ENCODE measurements around the gene ADCY6.

The ADCY6 gene

GRCh38 chr12:48781750-48782456 is 7.0 kb downstream of the ADCY6 start:
- DNase-seq (ENCODE audit: low read depth in 1 of 2, low spot score in 1 of 2): no peak
- TF ChIP-seq GABPA (IDR thresholded peaks at IDR 0.05; ENCODE audit: low read depth) (no peak), POLR2AphosphoS5 (IDR thresholded peaks at IDR 0.05; ENCODE audit: low read depth) (no peak), SPI1 (IDR thresholded peaks at IDR 0.05; ENCODE audit: borderline replicate concordance, low read depth) (no peak)
- TF ChIP-seq, protein P1, sequence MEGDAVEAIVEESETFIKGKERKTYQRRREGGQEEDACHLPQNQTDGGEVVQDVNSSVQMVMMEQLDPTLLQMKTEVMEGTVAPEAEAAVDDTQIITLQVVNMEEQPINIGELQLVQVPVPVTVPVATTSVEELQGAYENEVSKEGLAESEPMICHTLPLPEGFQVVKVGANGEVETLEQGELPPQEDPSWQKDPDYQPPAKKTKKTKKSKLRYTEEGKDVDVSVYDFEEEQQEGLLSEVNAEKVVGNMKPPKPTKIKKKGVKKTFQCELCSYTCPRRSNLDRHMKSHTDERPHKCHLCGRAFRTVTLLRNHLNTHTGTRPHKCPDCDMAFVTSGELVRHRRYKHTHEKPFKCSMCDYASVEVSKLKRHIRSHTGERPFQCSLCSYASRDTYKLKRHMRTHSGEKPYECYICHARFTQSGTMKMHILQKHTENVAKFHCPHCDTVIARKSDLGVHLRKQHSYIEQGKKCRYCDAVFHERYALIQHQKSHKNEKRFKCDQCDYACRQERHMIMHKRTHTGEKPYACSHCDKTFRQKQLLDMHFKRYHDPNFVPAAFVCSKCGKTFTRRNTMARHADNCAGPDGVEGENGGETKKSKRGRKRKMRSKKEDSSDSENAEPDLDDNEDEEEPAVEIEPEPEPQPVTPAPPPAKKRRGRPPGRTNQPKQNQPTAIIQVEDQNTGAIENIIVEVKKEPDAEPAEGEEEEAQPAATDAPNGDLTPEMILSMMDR (IDR thresholded peaks at IDR 0.05; ENCODE audit: insufficient read depth, low read length): no peak
- TF ChIP-seq, protein P2, sequence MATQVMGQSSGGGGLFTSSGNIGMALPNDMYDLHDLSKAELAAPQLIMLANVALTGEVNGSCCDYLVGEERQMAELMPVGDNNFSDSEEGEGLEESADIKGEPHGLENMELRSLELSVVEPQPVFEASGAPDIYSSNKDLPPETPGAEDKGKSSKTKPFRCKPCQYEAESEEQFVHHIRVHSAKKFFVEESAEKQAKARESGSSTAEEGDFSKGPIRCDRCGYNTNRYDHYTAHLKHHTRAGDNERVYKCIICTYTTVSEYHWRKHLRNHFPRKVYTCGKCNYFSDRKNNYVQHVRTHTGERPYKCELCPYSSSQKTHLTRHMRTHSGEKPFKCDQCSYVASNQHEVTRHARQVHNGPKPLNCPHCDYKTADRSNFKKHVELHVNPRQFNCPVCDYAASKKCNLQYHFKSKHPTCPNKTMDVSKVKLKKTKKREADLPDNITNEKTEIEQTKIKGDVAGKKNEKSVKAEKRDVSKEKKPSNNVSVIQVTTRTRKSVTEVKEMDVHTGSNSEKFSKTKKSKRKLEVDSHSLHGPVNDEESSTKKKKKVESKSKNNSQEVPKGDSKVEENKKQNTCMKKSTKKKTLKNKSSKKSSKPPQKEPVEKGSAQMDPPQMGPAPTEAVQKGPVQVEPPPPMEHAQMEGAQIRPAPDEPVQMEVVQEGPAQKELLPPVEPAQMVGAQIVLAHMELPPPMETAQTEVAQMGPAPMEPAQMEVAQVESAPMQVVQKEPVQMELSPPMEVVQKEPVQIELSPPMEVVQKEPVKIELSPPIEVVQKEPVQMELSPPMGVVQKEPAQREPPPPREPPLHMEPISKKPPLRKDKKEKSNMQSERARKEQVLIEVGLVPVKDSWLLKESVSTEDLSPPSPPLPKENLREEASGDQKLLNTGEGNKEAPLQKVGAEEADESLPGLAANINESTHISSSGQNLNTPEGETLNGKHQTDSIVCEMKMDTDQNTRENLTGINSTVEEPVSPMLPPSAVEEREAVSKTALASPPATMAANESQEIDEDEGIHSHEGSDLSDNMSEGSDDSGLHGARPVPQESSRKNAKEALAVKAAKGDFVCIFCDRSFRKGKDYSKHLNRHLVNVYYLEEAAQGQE (IDR thresholded peaks at IDR 0.05; ENCODE audit: insufficient replicate concordance, low read depth): no peak
- H3K4me3 ChIP-seq (replicated peaks; ENCODE audit: insufficient read depth, low read length): no peak overlapping the region
- no peaks in the 10 kb centered on the region for H3K27me3 ChIP-seq (ENCODE audit: insufficient read depth, poor library complexity, severe bottlenecking)
- H3K27ac ChIP-seq (replicated peaks): no peak overlapping the region

GRCh38 chr12:48780381-48781025 is 8.4 kb downstream of the ADCY6 start:
- DNase-seq (ENCODE audit: low read depth in 1 of 2, low spot score in 1 of 2): no peak
- TF ChIP-seq, protein P2 (IDR thresholded peaks at IDR 0.05; ENCODE audit: insufficient replicate concordance, low read depth): no peak
- no peak overlapping the region for H3K4me3 ChIP-seq (replicated peaks; ENCODE audit: insufficient read depth, low read length)
- H3K27me3 ChIP-seq (ENCODE audit: insufficient read depth, poor library complexity, severe bottlenecking): no peaks in the 10 kb centered on the region
- no peak overlapping the region for H3K27ac ChIP-seq (replicated peaks)

DNA sequence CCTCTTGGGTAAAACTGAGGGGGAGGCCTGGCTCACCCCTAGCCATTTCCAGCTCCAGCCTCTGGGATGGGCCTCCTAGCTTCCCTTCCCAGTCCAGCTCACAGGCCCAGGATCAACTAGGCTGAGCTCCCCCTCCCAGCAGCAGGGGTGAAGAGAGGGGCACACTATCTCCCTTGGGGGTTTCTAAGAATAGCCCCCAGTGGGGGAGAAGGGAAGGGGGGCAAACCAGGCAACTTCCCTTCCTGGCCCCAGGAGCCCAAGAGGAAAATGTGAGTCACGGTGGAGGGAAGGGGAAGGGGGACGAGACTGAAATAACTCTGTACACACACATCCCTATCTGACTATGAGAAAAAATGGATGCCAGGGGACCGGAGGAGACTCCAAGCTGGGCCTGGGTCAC is 9.0 kb downstream of the ADCY6 start:
- TF ChIP-seq SPI1 (IDR thresholded peaks at IDR 0.05; ENCODE audit: borderline replicate concordance, low read depth) (peak; percentile 35; the same call in 1 of the 2 replicates), GABPA (IDR thresholded peaks at IDR 0.05; ENCODE audit: low read depth) (no peak), POLR2AphosphoS5 (IDR thresholded peaks at IDR 0.05; ENCODE audit: low read depth) (0 out of 2 replicates have a peak, but pooled peaks have one; percentile 25)
- peak; percentile 37 to 81 for DNase-seq (ENCODE audit: low read depth in 1 of 2, low spot score in 1 of 2)
- no peaks in the 10 kb centered on the region for H3K27me3 ChIP-seq (ENCODE audit: insufficient read depth, poor library complexity, severe bottlenecking)
- H3K27ac ChIP-seq (replicated peaks): no peak overlapping the region
- H3K4me3 ChIP-seq (replicated peaks; ENCODE audit: insufficient read depth, low read length): no peak overlapping the region

DNA sequence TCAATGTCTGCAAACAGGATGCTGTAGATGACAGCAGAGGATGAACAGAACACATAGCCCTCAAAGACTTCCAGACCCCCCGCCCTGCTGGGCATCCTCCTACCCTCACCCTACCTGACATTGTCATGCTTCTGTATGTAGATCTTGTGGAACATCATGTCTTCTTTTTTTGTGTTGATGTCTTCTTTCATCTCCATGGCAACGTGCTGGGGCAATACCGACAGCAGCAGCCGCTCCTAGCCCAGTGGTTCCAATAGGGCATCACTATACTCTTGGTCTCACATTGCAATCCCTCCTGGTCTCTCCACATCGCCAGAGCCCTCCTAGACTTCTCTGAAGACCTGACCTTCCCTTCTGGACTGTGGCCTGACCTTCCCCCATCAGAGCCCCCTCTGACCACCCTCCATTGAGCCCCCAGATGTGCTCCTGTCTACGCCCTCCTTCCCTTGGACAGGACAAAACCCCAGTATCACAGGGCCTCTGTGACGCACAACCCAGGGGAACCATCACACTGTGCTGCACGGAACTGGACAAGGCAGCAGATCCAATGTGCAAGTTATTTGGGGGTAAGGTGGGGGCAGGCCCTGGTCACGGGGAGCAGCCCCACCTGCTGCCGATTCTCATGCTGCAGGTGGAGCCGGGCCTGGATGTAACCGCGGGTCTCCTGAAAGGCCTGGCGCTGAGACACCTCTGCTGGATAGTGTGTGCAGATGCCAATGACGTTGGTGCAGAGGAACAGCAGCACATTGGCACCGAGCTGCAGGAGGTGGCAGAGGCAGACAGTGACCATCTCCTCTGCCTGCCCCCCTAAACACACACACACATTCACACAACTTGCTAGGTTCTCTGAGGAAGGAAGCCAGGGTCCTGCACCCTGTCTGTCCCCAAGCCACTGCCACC is 11.1 kb downstream of the ADCY6 start:
- no peaks in the 10 kb centered on the region for H3K27me3 ChIP-seq (ENCODE audit: insufficient read depth, poor library complexity, severe bottlenecking)
- H3K4me3 ChIP-seq (replicated peaks; ENCODE audit: insufficient read depth, low read length): no peak overlapping the region
- no peak for DNase-seq (ENCODE audit: low read depth in 1 of 2, low spot score in 1 of 2)
- H3K27ac ChIP-seq (replicated peaks): no peak overlapping the region
- TF ChIP-seq, protein P1 (IDR thresholded peaks at IDR 0.05; ENCODE audit: insufficient read depth, low read length): no peak
- TF ChIP-seq, protein P2 (IDR thresholded peaks at IDR 0.05; ENCODE audit: insufficient replicate concordance, low read depth): no peak
- TF ChIP-seq SPI1 (IDR thresholded peaks at IDR 0.05; ENCODE audit: borderline replicate concordance, low read depth) (no peak), POLR2AphosphoS5 (IDR thresholded peaks at IDR 0.05; ENCODE audit: low read depth) (no peak), GABPA (IDR thresholded peaks at IDR 0.05; ENCODE audit: low read depth) (no peak)

All from HL-60 (cell line).